ENCODE results near the gene BMAL1.

BMAL1 gene

DNA sequence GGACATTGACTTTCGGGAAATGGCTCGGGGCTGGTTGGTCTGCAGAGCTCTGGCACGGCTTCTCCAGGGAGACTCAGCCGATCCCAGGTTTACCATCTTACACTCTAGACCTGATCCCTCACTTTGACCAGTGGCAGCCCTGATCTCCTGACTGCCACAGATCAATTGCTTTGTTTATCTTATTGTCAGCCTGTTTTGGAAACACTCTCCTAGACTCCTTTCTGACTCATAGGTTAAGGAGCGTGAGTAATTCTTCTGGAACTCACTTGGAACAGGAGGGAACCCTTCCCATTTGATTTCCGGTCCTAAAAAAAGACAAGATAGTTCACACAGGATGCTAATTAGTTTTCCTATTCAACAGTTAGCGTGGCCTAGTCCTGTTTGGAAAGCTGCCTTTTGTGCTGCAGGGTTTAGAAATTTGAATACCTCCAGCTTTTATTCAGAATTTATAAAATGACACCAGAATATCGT lies 16.0 kb upstream of the BMAL1 start:
- DNase-seq, result no peak

DNA sequence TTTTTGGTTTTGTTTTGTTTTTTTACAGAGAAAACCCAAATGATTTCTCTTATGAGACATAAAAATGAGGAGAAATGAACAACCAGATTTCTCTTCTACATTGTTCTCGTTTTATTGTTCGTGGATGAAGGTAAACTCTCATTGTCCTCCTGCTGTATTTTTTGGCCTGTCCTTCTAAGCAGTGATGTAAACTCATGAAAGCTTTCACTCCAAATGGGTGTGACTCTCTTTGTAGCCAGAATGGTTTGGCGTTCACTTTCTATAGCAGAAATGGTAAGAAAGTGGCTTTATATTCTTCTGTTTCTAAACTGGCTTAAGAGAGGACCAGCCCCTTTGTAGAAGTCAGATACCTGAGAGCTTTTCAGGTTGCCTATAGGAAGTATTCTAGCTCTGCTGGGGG lies 15.5 kb upstream of the BMAL1 start:
- DNase-seq, result no peak

DNA sequence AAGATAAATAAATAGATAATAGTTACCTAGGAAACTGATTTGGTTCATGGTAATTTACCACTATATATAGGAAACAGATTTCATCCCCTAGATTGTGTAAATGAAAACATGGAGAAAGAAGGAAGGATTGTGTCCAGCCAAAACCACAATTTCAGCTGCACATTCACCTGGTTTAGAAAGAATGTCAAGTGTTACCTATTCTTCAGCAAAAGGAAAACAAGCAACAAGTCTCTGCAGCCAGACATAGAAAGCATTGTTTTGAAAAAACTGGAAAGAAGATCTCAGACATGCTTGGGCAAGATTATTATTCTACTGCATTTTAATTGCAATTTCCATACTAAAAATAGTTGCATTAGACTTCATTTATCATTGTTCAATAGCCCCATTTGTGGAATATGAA lies 8.8 kb upstream of the BMAL1 start:
- no peak for DNase-seq

DNA sequence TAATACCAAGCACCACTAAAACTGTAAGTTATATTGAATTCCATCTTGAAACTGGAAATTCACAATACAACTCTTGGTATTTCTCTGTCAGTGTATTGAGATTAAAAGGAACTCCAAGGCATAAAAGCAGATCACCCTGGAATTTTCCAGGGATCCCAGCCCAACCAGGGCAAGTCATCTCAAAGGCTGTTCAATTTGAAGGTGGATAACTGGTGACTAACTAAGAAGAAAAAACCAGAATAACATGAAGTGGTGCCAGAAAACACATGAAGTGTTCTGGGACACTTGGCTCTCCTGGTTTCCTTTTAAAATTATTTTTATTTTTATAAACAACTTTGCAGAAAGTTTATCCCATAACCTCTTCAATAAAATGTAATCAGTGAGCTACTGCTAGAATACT lies 7.8 kb upstream of the BMAL1 start:
- no peak for DNase-seq

DNA sequence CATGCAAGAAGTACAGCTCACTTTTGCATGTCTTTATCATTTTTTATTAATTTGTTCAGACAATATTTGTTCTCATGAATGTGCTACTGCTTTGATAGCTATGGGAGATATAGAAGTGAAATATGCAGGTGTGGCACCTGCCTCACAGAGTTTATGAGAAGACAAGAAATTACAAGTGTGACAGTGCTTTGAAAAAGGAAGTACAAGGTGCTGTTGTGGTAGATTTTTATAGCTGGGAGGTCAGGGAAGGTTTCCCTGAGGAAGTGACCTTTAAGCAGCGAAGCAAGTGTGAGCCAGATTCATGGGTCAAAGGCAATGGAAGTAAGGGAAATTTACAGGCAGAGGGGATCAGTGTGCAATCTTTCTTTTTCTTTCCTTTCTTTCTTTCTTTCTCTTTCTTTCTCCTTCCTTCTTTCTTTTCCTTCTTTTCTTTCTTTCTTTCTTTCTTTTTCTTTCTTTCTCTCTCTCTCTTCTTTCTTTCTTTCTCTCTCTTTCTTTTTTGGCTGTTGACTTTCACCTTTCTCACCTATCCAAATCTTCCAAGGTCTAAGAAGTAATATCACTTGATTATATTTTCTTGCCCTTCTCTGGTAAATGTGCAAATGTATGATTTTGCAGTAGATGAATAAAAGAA lies 6.4 kb upstream of the BMAL1 start:
- DNase-seq, result no peak

DNA sequence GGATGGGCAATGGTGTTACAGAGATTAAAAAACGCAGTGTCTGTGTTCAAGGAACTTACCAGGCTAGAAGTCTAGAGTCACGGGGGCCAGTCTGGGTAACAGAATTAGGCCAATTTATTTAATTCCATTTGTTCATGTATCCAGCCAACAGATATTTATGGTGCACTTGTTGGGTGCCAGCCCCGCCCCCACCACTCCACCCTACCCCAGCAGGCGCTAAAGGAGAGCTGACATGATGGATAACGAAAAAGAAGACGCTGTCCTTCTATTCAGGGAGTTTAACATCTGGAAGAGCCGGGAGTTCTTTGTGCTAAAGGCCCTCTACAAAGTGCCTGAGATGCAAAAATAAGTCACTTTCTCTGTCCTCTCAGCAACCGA lies 1.1 kb upstream of the BMAL1 start:
- no peak for DNase-seq

DNA sequence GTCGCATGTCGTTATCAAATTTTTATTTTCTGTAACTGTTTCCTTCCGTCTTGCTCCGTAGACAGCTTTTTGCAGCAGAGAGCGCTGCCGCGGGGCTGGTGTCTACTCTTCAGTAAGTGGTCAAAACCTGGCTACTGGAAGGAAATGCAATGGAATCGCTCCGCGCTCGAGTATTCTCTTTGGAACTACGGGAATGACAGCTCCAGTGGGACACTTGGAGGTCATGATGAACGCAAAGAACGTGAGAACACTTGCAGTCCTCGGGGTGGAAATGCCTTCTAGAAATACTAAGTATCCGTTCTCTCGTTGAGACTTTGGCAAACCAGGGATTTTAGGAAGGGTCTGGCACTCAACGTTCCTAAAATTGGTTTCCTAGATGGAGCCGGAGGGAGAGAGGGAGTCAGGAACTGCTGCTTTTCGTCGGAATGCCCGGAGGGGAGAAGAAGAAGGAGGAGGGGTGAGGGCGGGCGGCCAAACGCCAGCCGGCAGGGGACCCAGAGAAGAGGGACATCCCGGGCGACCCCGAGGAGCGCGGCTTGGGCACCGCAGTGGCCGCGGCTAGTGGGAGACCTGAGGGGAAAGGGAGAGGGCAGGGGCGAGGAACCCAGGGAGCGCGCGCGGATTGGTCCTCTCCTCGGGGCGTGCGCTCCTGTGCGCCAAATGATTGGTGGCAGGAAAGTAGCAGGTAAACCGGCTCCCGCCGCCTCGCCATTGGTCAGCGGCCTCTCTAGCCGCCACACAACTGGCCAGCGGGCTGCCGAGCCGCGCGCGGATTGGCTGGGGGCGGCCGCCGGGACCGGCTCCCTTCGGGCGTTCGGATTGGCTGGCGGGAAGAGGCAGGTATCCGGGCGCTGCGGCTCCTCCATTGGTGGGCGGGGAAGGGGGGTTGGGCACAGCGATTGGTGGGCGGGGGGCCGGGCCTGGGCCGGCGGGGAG lies 490 bp upstream of the BMAL1 start:
- peak; percentile 99 for DNase-seq

DNA sequence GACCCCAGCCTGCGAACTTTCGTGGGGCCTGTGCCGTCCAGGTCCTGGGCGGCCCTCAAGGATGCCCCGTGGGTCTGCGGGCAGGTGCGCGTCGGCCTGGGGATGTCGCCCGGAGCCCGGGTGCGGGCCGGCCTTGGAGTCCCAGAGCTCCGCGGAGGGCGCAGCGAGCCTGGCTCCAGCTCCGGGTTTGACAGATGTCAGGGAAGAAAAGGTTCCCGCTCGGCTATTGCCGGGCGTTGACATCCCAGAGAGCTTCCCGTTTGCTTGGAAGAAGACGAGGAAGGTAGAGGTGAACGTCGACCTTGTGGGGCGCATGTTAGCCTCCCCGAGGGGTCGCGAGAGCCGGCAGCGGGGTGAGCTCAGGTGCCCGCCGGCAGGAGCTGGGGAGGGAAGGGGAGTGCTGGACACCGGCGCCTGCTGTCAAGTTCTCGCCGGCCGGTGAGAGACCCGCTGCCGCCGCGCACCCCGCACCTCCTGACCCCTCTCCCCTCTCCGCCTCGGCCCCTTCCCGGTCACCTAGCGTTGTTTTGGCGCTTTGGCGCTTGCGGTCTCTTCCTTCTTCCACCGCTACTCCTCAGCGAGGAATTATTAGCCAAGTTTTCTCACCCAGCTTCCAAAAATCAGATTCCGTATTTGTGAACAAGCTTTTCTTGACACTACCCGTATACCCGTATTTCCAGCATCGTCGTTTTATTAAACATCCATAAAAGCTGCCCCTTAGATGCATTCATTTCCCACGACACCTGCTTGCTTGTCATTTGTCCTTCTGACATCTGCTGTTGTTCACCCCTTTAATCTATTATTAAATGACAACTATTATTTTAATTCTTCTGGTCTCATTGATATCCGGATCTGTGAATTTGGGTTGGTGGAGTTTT lies 1.3 kb downstream of the BMAL1 start:
- DNase-seq, result peak; percentile 13

DNA sequence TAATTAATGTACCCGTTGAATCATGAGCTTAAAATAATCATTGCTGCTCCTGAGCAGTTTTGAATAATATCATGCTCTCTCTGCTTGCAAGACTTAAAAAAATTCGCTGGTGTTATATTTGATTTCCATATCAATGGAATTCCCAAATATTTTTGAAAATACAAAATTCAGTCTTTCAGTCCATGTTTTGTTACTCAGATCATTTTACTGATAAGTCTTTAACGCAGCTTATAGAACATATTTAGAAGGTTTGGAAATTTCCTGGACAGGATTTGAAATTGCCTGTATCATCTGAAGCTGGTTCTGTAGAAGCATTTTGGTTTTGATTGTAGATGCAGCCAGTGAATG lies 1.9 kb downstream of the BMAL1 start:
- no peak for DNase-seq

DNA sequence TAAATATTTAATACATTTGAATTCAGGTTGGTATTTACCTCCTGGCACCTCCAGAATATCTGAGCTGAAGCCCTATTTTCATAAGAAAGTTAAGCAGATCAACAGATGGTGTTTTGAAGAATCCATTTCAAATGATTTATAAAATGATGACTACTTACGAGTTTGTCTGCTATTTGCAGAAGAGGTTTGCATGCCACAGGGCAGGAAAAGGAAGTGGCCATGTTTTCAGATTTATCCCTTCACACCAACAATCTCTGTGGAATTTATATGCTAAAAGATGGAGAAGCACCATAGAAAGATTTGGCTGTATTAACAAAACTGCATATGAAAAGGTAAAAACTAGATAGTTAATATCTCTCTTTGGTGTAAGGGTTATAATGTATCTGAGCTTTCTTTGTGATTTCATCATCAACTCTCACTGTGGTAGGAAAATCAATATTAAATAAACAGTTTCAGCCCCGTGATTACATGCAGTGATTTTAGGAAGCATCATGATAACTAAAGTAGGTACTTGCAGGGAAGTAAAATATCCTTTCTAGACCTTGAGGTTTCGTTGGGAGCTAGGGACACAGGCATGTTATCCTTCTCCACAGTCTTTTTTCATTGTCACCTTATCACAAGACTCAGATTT lies 2.6 kb downstream of the BMAL1 start:
- DNase-seq, result no peak

DNA sequence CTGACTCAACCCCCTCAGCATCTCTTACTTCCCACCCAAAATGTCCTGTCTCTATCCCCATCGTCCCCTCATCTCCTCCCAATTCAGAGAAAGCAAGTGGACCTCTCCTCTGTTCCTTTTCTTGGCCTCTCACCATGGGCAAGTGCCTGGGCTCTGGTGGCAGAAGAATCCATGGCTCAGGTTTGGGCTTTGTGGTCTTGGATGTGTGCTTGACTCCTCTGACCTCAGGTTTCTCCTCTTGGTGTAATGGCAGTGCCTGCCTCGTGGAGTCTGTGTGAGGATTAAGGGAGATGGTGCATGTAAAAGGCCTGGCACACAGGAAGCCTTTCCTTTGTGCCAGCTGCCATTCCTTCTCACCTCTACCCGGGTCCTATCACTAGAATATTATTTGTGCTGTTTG lies 3.2 kb downstream of the BMAL1 start:
- DNase-seq, result no peak

DNA sequence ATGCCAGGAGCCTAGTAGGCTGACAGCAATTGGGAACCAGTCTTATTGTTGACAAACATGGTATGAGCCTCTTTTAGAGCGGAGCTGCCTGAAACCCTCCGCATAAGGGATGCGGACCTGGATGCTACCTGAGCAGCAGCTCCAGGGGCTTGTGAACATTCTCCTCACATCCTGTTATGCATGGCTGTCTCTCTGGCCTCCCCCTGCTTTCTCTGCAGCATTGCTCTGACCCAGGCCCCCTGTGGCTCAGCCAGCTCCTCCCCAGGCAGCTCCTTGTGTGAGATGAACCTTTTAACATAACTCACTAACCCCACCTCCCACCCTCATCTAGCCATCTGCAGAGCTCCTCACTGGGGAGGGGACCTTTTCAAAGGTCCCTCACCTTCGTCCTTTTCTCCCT lies 6.0 kb downstream of the BMAL1 start:
- DNase-seq, result no peak

DNA sequence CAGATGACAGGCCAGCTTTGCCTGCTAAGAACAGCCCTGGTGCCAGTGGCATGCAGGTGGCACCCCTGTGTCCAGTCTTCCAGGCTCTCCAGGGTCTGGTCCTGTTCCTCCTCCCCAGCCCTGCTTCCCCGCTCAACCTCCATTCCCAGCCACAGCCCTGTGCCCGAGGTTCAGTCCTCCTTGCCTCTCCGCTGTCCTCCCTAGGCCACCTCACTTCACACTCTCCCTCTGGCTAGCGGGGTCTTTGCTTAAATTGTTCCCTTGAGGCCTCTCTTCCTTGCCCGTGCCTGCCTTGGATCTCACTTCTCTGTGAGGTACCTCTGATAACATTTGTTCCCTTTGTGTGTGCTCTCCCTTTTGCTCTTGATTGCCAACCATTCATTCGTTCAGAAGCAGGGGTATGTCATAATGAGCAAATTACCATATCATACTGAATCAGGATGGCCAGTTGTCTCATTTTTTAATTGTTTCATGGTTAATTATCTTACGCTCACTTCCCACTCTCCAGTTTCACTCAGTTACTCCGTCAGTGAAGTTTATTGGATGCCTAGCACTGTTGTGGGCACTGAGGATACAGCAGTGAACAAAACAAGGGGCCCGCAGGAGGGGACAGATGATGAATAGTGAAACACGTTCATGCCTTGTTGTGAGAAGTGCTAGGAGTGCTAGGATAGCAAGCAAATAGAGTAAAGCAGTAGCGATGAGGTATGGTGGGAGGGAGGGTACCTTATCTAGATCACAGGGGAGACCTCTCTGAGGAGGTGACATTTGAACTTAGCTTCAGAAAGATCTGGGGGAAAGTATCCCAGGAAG lies 7.4 kb downstream of the BMAL1 start:
- no peak for DNase-seq

DNA sequence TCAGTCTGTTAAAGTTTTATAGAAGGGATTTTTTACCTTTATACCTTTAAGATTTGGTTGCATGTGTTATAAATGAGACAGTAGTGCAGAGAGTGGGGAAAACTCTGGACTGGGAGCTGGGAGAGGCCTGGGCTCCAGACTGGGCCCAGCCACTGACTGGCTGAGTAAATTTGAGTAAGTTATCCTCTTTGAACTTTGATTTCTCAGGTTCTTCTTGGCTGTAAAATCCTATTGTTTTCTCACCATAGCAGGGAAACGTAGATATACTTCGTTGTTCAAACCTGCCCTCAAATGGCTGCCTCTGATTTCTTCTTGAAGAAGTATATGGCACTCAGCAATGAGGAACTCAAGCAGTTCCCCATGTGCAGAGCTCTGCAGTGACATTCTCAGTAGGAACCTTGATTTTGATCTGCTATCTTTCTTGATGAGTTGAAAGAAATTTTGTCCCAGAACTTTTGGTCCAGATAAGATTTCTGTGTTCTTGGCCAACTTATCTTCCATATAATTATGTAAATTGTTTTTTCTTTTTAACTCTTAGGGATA lies 8.8 kb downstream of the BMAL1 start:
- peak; percentile 19 for DNase-seq

DNA sequence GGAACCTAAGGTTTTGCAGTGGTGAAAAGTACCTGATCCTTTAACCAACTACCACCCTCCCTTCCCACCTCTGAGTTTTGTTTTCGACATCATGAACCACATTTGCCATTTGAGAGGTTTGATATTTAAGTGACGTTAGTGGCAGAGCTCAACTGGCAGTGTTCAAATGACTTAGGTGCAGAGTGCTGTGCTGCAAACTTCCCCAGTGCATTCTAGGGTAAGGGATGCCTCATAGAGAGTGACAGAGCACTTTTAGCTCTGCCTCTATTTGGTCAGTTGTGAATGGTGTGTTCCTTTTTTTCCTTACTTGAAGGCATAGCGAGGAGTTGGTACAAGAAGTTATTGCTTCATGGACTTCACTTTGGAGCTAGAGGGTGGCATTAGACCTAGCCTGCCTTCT lies 9.4 kb downstream of the BMAL1 start:
- DNase-seq, result peak; percentile 71

DNA sequence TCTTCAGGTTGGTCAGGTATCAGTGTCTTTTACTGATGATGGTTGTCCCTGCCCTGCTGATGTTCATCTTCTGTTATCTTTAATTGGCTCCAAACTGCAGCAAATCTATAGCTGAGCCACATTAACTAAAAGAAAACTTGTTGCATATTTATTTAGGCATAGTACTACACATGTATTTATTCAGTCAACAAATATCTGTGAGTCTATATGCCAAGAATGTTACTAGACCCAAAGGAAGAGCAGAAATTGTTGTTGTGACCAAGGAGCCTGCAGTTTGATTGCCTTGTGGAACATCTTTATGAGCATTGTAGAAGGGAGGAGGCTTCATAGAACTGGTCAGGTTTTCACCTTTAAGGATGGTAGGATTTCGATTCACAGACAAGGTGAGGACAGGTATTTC lies 10.1 kb downstream of the BMAL1 start:
- no peak for DNase-seq

DNA sequence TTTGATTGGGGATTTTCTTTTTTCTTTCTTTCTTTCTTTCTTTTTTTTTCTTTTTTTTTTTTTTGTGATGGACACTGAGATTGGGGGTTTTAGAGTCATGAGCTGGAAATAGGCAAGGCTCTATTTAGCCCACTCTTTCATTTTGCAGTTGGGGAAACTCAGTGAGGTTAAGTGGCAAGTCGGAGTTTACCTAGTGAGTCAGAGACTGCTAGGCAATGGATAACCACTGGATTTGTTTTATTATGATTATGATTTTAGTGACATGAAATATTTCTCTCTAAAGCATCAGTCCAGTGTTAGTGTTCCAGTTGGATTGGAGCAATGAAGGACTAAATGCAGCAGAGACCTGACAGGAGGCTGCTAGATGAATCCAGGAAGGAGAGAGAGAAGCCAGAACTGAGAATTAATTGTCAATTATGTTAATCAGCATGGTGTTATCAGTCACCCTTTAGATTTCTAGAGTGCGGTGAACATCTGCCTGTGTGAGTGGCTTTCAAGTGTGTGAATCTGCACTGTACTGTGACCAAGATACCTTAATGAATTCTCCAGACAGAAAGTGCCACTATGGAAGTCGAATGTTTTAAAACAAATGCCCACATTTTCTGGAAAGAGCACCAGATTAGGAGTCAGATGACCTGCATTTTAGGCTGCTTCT lies 10.9 kb downstream of the BMAL1 start:
- DNase-seq, result no peak

DNA sequence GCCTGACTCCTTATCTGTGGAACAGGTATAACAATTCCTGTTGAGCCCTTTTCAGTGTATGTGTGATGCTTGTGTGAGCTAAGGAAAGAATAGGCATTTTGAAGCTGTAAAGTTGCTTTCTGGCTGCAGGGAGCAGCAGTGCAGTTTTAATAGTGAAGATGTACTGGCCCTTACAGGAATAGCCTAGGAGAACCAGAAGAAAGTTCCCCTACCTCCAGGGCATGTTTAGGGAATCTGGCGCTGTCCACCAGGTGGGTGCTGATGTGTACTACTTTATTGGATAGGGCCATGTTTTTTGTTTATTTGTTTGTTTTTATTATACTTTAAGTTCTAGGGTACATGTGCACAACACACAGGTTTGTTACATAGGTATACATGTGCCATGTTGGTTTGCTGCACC lies 11.5 kb downstream of the BMAL1 start:
- DNase-seq, result no peak

DNA sequence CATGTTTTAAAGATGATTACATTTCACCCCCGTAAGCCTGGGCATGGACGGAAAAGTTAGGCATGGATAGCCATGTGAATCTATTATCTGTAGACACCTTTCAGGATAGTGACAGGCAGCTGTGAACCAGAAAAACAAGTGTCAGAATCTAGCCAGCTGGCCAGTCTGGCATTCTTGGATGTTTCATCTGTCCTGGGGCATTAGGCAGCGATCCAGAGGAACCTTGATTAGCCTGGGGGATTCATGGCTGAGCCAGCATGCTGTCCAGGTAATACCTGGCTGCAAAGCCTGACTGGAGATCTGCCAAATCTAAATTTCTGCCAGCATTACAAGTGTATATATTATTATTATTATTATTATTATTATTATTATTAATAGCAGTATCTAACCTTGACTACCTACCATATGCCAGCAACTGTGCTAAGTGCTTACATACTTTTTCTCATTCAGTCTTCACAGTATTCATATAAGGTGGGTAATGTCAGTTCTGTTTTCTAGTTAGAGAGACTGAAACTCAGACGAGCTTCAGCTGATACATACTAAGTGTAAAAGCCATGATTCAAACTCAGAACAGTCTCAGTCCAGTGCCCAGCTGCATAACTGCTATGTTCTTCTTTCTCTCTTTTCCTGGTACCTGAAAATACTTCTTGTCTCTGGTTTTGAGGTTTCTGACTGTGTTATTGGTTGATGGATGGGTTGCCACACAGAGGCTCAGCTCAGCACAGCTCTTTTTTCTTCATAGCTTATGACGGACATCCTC lies 12.8 kb downstream of the BMAL1 start:
- no peak for DNase-seq

DNA sequence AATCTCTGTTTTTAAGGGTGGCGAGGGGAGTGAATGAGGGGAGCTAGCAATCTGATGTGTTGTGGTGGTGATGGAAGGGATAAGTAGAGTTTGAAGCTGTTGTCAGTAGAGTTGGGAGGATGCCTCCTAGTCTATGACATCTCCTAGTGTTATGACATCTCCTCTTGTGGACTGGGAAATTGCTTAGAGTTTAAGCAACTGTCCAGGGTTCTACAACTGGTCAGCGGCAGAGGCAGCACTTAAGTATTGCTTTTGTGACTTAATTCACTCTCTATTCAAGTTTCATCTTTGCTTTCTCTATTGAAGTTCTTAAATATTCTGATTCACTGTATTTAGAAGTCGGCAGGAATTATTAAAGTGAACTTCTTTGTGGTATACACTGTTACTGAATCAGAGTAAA lies 13.8 kb downstream of the BMAL1 start:
- no peak for DNase-seq

DNA sequence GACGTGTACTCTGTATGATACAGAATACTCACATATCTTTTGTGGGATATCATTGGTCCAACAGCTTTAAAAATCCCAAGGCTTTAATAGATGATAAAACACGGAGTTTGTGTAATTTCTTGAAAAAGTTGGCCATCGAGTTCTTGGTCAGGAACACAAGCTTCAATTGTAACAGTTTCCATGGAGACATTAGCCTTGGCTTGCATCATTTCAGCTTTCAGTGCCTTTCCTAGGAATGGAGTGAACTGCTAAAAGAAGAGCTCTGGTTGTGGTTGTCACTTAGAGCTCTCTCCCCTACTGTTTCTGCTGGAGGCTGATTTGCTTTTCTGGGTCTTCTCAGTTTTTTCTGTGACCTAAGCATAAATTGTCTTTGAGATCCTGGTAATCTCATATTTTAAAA lies 14.2 kb downstream of the BMAL1 start:
- DNase-seq, result no peak

Data from inflammatory macrophage treated with lipopolysaccharide for 4 hours (primary cell).